NCI-H2196 (cell line): ENCODE data around the gene ROM1.
"Not testable (repeated sequence)": the region's sequence is repeated elsewhere in the genome, so short reads cannot be mapped to it uniquely, and the experiment has no call there.

Experiments
- DNase-seq: peaks from one replicate; lab custom pipeline; 2025; ENCODE audit not compliant: unreplicated experiment; lab: John Stamatoyannopoulos, UW

ROM1 gene

DNA sequence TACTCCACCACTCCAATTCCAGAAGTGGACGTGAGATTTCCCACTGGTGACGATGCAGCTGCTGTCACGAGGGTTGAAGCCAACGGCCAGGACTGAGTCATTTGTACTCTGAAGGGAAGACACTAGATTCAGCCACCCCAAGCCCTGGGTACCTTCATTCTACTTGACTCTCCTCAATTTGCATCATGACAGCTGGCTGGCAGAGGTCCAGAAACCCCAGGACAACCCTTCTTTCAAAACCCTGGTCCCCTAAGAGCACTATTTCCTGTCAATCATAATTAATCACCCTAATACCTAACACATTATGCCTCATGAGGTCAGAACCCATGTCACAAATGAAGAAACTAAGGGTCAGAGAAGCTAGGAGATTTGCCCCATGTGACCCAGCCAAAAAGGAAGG, 5.3 kb upstream of the ROM1 start:
- DNase-seq, result no peak

GRCh38 chr11:62608776-62609175, 4.3 kb upstream of the ROM1 start:
- DNase-seq, result no peak

- DNase-seq, result no peak
Measured at GRCh38 chr11:62610403-62610802, 2.7 kb upstream of the ROM1 start.

DNA sequence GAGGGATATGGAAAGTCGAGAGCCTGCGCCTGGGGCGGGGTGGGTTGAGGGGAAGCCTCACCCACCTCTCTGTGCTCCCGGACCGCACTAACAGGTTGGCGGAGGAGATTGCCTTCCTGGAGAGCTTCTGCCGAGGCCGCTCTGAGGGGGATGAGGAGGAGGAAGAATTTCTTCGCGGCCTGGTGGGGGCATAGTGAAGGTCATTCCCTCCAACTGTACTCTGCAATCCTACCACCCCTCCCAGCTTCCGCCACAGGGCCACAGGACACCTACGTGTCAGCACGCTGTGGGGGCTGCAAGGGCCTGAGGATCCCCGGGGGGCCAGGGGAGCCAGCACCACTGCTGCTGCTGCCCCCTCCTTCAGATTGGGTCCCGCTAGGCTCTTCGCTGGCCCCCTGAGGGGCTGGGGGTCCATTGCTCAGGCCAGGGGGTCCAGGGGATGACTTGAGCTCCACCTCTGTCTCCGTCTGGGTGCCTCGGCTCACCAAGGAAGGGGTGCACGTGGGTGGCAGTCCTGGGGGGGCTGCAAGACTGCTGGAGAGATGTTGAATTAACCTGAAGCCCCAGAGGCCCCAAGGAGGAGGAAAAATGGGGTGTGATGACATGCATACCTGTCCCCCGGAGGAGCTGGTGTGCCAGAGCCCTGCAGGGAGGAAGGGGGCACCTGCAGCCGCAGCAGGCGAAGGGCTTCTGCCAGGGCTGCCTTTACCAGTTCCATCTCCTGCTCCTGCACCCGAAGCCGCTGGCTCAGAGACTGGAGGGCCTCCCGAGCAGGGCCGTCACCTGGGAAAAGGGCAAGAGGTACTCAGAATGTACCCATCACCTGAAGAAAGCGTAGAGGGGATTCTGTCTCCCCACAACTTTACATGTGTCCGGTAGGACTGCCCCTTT, 2.0 kb upstream of the ROM1 start:
- no peak for DNase-seq

GRCh38 chr11:62611705-62612365, 1.2 kb upstream of the ROM1 start:
- peak; percentile 19 for DNase-seq

DNA sequence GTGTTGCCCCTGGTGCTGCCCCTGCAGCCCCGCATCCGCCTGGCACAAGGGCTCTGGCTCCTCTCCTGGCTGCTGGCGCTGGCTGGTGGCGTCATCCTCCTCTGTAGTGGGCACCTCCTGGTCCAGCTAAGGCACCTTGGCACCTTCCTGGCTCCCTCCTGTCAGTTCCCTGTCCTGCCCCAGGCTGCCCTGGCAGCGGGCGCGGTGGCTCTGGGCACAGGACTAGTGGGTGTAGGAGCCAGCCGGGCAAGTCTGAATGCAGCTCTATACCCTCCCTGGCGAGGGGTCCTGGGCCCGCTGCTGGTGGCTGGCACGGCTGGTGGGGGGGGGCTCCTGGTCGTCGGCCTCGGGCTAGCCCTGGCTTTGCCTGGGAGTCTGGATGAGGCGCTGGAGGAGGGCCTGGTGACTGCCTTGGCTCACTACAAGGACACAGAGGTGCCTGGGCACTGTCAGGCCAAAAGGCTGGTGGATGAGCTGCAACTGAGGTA, 278 bp downstream of the ROM1 start:
- peak; percentile 79 for DNase-seq

DNA sequence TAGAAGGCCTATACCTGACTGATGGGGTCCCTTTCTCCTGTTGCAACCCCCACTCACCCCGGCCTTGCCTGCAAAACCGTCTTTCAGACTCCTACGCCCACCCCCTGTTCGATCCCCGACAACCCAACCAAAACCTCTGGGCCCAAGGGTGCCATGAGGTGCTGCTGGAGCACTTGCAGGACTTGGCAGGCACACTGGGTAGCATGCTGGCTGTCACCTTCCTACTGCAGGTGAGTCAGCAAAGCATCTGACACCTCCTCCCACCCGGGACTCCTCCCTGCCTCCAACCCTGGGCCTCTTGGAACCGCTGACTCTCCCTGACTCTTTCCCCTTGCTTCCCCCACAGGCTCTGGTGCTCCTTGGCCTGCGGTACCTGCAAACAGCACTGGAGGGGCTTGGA, 1.2 kb downstream of the ROM1 start:
- no peak for DNase-seq

GRCh38 chr11:62615521-62615920, 2.5 kb downstream of the ROM1 start:
- no peak for DNase-seq

GRCh38 chr11:62616957-62617356, 3.9 kb downstream of the ROM1 start:
- DNase-seq, result not testable (repeated sequence)

GRCh38 chr11:62621027-62621566, 8.0 kb downstream of the ROM1 start:
- DNase-seq, result no peak

DNA sequence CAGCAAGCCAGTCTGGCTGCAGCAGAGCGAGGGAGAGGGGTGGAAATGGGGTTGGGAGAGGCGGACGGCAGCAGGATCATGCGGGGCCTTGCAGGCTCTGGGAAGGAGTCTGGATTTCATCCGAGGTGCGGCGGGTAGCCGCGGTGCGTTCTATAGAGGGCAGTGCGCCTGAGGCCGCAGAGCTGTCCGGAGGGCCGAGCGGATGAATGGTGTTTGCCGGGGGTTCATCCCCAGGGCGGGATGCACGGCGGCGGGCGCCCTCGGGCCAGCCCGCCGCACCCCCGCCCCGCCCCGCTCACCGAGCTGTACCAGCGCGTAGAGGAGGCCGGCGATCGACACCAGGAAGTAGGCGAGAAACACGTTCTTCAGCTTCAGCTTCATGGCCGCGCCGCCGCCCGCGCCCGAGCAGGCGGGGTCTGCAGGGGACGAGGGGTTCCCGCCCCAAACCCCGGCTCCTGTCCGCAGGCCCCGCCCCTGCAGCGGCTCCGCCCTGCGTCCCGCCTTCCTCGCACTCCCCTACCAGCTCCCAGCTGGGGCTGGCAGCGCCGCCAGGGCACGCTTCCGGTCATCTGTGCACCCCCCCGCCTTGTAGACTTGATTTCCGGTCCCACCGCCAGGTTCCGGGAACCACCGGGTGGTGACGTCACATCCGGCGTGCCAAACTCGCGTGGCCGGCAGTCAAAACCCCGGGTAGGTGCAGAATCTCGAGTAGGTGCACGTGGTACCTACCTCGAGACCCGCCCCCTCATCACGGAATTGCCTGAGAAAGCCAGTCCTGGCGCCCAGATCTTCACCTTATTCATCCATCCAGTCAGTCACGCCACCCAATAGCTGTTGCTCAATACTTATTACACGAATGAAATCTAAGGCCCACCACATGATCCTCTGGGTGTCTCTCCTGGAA, 8.8 kb downstream of the ROM1 start, which contains the start of gene B3GAT3:
Gene B3GAT3, minus strand, starts transcription at position 420 of the 904 bp plus-strand sequence. Its CDS starts 39 bp downstream, at position 381.
- DNase-seq, result peak; percentile 99

GRCh38 chr11:62622476-62623089, 9.5 kb downstream of the ROM1 start:
- DNase-seq, result no peak

- DNase-seq, result no peak
Measured at GRCh38 chr11:62627713-62628112, 14.7 kb downstream of the ROM1 start.

DNA sequence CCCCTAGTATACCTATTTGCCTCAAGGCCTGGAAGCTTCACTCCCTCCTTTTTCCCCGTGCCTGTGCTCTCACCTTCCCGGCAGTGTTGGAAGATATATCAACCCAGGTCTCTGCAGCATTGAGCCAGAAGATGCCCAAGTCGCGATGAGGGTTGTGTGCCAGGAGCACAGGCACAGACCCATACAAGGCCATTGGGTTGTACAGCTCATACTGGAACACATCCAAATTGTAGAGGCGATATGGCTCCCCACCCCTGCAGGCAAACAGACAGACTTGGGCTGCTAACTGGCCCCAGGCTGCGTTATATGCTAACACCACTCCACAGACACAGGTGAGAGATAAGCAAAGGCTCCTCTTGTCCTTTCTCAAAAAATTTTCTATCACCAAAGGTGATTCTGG, 19.4 kb downstream of the ROM1 start:
- peak; percentile 38 for DNase-seq

GRCh38 chr11:62644220-62644619, 31.2 kb downstream of the ROM1 start:
- DNase-seq, result no peak

DNA sequence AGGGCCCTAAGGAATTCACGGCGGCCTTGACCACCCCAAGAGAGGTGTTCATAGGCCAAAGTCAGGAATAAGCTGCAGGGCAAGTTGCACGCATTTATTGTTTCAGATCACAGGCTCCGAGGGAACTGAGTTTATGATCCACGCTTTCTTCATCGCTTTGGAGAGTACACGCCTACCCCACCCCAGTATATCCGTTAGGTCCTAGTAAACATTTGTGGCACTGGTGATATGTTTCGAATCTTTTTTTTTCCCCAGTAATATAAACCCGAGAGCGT, 32.6 kb downstream of the ROM1 start:
- no peak for DNase-seq

- DNase-seq, result peak; percentile 98
Measured at GRCh38 chr11:62645946-62646824, 33.1 kb downstream of the ROM1 start, which contains the start of gene GANAB. GANAB (minus strand) TSS chr11:62646613; CDS start chr11:62646599, 14 bp downstream.

DNA sequence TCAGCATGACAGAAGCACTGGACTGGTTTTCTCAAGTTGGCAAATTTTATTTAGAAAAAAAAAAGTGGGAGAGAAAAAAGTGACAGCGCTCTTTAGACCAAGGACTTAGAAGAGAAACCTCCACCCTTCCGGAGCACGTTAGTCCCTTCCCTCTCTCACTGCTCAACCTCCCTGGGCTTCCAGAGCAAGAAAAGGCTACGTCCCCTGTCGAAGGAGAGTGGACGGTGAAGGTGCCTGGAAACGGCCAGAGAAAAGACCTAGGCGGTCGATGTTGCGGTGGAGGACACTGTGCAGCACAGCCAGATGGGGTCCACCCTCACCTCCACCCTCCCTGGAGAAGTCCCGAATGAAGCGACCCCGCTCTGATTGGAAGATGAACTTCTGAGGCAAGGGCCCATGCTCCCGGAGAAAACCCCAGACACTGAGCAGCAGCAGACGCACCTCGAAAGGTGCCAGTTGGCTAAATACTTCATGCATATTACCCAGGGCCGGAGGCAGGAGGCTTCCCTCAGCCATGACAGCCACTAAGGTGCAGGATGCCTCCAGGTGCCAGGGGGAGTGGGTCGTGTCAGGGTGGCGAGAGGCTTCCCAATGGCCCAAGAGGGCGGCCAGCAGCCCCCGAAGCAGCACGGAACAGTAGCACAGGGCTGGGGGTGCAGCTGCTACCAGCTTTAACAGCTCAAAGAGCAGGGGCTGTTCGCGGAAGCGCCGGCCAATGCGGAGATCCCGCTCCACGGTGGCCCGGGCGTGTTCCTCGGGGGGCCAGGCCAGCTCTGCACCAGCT, 34.0 kb downstream of the ROM1 start:
- DNase-seq, result no peak

DNA sequence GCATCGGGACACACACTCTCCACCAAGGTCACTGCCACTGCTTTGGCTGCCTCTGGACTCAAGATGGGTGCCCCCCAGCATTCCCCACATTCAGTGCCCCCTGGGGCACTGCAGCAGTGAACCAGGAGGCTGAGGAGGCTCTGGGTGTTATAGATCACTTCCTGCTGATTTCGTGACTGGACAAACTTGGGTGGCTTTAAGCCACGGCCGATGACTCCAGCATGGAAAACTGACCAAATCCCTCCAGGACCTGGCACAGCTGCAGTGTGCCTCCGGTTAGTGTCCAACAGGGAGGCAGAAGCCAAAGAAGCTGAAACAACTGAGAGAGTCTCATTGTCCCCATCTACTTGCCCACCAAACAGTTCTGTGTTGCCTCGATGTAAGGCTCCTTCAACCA, 34.5 kb downstream of the ROM1 start:
- DNase-seq, result no peak
